Glutamatergic neuron (in vitro differentiated cells): ENCODE measurements around the gene OR51E2. TPM values are rescaled to one million over a fixed set of nuclear protein-coding genes. Genes with fewer than 3 reads are reported as not detected.

Experiments
- DNase-seq: peaks from one replicate; pipeline ENCODE4 v3.0.0; 2022
- H3K27ac Mint-ChIP-seq: one replicate; pipeline ENCODE4 v1.8.0; 2020; ENCODE audit warnings: mild to moderate bottlenecking, mixed read lengths, inconsistent platforms; ENCODE audit not compliant: unreplicated experiment
- H3K27me3 Mint-ChIP-seq: one replicate; pipeline ENCODE4 v1.8.0; 2020; ENCODE audit warnings: mild to moderate bottlenecking, moderate library complexity, mixed read lengths, inconsistent platforms; ENCODE audit not compliant: unreplicated experiment
- H3K36me3 Mint-ChIP-seq: one replicate; pipeline ENCODE4 v1.8.0; 2020; ENCODE audit warnings: mild to moderate bottlenecking, mixed read lengths, inconsistent platforms; ENCODE audit not compliant: unreplicated experiment
- H3K4me1 Mint-ChIP-seq: one replicate; pipeline ENCODE4 v1.8.0; 2020; ENCODE audit warnings: mild to moderate bottlenecking, low read depth, mixed read lengths, inconsistent platforms; ENCODE audit not compliant: unreplicated experiment
- H3K4me3 Mint-ChIP-seq: one replicate; pipeline ENCODE4 v1.8.0; 2020; ENCODE audit warnings: mild to moderate bottlenecking, mixed read lengths, inconsistent platforms; ENCODE audit not compliant: unreplicated experiment
- H3K9me3 Mint-ChIP-seq: one replicate; pipeline ENCODE4 v1.8.0; 2020; ENCODE audit warnings: mild to moderate bottlenecking, moderate library complexity, mixed read lengths, inconsistent platforms; ENCODE audit not compliant: unreplicated experiment
- total RNA-seq: library from RNA; stranded (reverse); fragmentation: NEBNext Ultra II Directional; extraction: Animal tissue kit (Norgen Biotek cat#: 25700); gene quantifications from one replicate; pipeline ENCODE4 v1.2.1, GENCODE V29; 2021; ENCODE audit not compliant: unreplicated experiment
- TF ChIP-seq, protein P1 (sequence below): fragments of 200-600 bp; sonication (generic); IDR thresholded peaks from one replicate; pipeline ENCODE4 v1.5.0; 2021; ENCODE audit not compliant: partially characterized antibody, unreplicated experiment

Gene OR51E2
- total RNA-seq, 1 donor from 2014 or later: not detected

DNA sequence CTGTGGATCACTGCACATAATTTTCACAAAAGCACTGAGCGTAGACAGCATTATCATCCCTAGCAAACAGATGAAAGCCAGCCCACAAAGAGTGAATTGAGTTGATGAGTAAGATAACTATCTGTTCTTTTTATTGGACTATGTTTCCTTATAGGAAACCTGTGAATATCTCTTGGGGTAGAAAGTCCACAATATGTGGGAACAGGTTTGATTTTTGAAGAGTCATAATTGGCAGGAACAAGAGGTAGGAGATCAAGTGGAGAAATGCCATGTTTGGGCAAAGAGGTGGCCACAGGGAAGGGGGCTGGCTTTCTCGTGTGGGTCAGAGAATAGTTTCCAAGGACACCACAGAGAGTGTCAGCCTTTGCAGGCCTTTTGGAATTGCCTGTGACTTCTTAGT is 23.9 kb downstream of the OR51E2 start:
- TF ChIP-seq, protein P1, sequence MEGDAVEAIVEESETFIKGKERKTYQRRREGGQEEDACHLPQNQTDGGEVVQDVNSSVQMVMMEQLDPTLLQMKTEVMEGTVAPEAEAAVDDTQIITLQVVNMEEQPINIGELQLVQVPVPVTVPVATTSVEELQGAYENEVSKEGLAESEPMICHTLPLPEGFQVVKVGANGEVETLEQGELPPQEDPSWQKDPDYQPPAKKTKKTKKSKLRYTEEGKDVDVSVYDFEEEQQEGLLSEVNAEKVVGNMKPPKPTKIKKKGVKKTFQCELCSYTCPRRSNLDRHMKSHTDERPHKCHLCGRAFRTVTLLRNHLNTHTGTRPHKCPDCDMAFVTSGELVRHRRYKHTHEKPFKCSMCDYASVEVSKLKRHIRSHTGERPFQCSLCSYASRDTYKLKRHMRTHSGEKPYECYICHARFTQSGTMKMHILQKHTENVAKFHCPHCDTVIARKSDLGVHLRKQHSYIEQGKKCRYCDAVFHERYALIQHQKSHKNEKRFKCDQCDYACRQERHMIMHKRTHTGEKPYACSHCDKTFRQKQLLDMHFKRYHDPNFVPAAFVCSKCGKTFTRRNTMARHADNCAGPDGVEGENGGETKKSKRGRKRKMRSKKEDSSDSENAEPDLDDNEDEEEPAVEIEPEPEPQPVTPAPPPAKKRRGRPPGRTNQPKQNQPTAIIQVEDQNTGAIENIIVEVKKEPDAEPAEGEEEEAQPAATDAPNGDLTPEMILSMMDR: no peak
- no peaks in the 10 kb centered on the region for H3K27me3 Mint-ChIP-seq
- no peak overlapping the region for H3K4me3 Mint-ChIP-seq
- H3K4me1 Mint-ChIP-seq: no peaks in the 10 kb centered on the region
- H3K27ac Mint-ChIP-seq: no peak overlapping the region
- no peaks in the 10 kb centered on the region for H3K36me3 Mint-ChIP-seq
- no peak for DNase-seq
- H3K9me3 Mint-ChIP-seq: no peaks in the 10 kb centered on the region

DNA sequence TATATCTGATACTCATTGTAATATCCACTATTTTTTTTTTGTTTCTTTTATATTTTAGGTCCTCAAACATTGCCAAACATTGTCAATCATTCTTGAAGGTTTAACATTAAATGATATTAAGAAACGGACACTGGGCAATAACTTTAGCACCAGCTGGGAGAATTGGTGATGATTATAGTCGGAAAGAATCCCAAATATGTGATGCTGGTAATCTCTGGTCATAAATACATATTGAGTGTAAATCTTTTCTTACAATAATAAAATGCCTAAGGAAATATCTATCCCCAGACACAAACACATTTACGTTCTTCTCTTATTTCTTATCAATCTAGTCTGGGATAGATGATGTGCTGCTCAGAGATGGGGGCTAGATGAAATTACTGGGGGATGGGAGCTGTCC is 25.2 kb downstream of the OR51E2 start:
- no peaks in the 10 kb centered on the region for H3K4me1 Mint-ChIP-seq
- H3K27ac Mint-ChIP-seq: no peak overlapping the region
- H3K36me3 Mint-ChIP-seq: no peaks in the 10 kb centered on the region
- no peak overlapping the region for H3K4me3 Mint-ChIP-seq
- H3K9me3 Mint-ChIP-seq: no peaks in the 10 kb centered on the region
- no peaks in the 10 kb centered on the region for H3K27me3 Mint-ChIP-seq
- TF ChIP-seq, protein P1: no peak
- no peak for DNase-seq

DNA sequence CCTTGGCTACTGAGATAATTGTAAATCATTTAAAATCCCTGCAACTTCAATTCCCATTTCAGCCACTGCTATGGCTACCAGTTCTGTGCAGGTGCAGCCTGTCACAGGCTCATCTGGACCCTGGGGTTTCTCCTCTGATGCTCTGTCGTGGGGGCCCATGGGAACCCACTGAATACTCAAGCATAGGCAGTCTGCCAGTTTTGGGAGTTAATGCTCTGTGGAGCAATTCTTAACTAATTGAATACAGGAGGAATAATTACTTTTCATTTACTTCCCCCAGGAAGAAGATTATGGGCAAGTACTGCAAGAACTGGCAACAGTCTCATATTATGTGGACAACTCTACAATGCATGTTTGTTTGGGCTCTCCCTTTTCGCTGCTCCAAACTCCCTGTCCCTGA is 25.9 kb downstream of the OR51E2 start:
- TF ChIP-seq, protein P1: no peak
- DNase-seq: no peak
- no peaks in the 10 kb centered on the region for H3K27me3 Mint-ChIP-seq
- H3K9me3 Mint-ChIP-seq: no peaks in the 10 kb centered on the region
- H3K27ac Mint-ChIP-seq: no peak overlapping the region
- no peaks in the 10 kb centered on the region for H3K4me1 Mint-ChIP-seq
- H3K4me3 Mint-ChIP-seq: no peak overlapping the region
- no peaks in the 10 kb centered on the region for H3K36me3 Mint-ChIP-seq

DNA sequence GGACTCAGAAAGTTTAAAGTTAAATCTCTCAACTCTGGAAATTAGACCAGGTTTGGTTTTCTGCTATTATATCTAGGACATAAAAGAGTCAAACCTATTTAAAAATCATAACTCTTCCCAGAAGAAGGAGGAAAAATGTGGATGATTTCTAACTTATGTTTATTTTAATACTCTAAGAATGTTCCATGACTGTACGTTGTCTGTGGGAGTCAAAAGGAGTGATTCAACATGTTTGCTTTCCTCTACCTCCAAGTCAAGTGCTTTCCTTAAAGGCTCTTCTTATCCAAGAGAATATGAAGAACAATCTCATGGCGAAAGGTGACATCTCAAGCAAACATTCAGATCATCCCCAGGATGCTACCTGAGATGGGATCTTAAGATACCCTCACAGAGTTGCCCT is 32.2 kb downstream of the OR51E2 start:
- no peaks in the 10 kb centered on the region for H3K9me3 Mint-ChIP-seq
- no peaks in the 10 kb centered on the region for H3K36me3 Mint-ChIP-seq
- no peaks in the 10 kb centered on the region for H3K27me3 Mint-ChIP-seq
- H3K4me3 Mint-ChIP-seq: no peak overlapping the region
- no peak for DNase-seq
- H3K4me1 Mint-ChIP-seq: no peaks in the 10 kb centered on the region
- H3K27ac Mint-ChIP-seq: no peak overlapping the region
- TF ChIP-seq, protein P1: no peak

DNA sequence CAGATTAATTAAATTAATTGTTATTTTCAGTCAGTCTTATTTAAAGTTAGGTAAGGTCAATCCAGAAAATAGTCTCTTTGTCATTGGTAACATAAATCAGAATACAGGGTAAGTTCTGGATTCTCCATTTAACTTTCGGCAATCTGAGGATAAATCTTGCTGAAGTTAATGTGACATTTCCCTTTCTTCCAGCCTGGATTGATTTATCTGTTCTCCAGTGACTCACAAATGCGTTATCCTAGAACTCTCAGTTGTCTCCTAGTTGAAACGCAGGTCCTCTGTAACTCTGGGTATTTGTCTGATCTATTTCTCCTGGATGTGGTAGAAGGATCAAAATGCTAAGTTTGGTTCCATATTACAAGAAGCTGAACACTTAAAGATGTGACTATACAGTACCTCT is 32.9 kb downstream of the OR51E2 start:
- TF ChIP-seq, protein P1: no peak
- Mint-ChIP-seq H3K9me3 (no peaks in the 10 kb centered on the region), H3K36me3 (no peaks in the 10 kb centered on the region), H3K4me3 (no peak overlapping the region), H3K27me3 (no peaks in the 10 kb centered on the region), H3K4me1 (no peaks in the 10 kb centered on the region), H3K27ac (no peak overlapping the region)
- no peak for DNase-seq
